ACC112 (cell line): ENCODE measurements around the gene KIF4B.
"Not testable (repeated sequence)": the region's sequence is repeated elsewhere in the genome, so short reads cannot be mapped to it uniquely, and the experiment has no call there.

ENCODE experiments used
- H2AFZ ChIP-seq: fragments of 200-600 bp; sonication (generic); one replicate; pipeline ENCODE4 v1.6.0; 2017; ENCODE audit warnings: antibody characterized with exemption, low read length; ENCODE audit not compliant: unreplicated experiment
- H3K27ac ChIP-seq: fragments of 200-600 bp; sonication (generic); 2 replicates; pipeline ENCODE4 v1.5.1; 2014; ENCODE audit warnings: low read depth, mild to moderate bottlenecking, antibody characterized with exemption, low read length, moderate library complexity
- H3K27me3 ChIP-seq: fragments of 200-600 bp; sonication (generic); 2 replicates; pipeline ENCODE4 v1.6.1; 2014; ENCODE audit warnings: mild to moderate bottlenecking, antibody characterized with exemption, low read length, moderate library complexity, mixed read lengths; ENCODE audit not compliant: insufficient read depth
- H3K36me3 ChIP-seq: fragments of 200-600 bp; sonication (generic); 2 replicates; pipeline ENCODE4 v1.6.1; 2016; ENCODE audit warnings: mild to moderate bottlenecking, antibody characterized with exemption, low read length, moderate library complexity, mixed read lengths; ENCODE audit not compliant: insufficient read depth
- H3K4me1 ChIP-seq: fragments of 200-600 bp; sonication (generic); one replicate; pipeline ENCODE4 v1.6.1; 2016; ENCODE audit warnings: low read length, mixed read lengths; ENCODE audit not compliant: insufficient read depth, unreplicated experiment, control insufficient read depth
- H3K4me3 ChIP-seq: fragments of 200-600 bp; sonication (generic); 2 replicates; pipeline ENCODE4 v1.5.1; 2014; ENCODE audit warnings: mild to moderate bottlenecking, low read depth, low read length
- H3K79me2 ChIP-seq: fragments of 200-600 bp; sonication (generic); one replicate; pipeline ENCODE4 v1.6.0; 2016; ENCODE audit warnings: low read length; ENCODE audit not compliant: control insufficient read depth, unreplicated experiment, insufficient read depth

KIF4B gene, protein sequence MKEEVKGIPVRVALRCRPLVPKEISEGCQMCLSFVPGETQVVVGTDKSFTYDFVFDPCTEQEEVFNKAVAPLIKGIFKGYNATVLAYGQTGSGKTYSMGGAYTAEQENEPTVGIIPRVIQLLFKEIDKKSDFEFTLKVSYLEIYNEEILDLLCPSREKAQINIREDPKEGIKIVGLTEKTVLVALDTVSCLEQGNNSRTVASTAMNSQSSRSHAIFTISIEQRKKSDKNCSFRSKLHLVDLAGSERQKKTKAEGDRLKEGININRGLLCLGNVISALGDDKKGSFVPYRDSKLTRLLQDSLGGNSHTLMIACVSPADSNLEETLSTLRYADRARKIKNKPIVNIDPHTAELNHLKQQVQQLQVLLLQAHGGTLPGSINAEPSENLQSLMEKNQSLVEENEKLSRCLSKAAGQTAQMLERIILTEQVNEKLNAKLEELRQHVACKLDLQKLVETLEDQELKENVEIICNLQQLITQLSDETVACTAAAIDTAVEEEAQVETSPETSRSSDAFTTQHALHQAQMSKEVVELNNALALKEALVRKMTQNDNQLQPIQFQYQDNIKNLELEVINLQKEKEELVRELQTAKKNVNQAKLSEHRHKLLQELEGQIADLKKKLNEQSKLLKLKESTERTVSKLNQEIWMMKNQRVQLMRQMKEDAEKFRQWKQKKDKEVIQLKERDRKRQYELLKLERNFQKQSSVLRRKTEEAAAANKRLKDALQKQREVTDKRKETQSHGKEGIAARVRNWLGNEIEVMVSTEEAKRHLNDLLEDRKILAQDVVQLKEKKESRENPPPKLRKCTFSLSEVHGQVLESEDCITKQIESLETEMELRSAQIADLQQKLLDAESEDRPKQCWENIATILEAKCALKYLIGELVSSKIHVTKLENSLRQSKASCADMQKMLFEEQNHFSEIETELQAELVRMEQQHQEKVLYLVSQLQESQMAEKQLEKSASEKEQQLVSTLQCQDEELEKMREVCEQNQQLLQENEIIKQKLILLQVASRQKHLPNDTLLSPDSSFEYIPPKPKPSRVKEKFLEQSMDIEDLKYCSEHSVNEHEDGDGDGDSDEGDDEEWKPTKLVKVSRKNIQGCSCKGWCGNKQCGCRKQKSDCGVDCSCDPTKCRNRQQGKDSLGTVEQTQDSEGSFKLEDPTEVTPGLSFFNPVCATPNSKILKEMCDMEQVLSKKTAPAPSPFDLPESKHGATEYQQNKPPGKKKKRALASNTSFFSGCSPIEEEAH

DNA sequence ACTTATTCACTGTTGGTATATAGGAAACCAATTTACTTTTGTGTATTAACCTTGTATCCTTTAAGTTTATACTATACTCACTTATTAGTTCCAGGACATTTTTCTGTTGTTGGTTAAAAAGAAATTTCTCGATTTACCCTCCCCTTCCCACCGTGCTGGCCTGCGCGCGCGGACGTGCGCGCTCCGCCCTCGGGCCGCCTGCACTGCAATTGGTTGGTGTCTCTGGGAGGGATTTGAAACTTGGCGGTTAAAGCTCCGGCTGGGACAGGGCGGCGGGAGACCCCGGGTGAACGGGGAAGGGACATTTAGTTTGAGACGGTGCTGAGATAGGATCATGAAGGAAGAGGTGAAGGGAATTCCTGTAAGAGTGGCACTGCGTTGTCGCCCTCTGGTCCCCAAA, at the start of gene KIF4B:
TSS of gene KIF4B (plus strand) at position 230 of the 400 bp plus-strand sequence. CDS start at position 335, 105 bp downstream.
- Histone ChIP-seq H3K27ac (no peak within 1 kb of the TSS), H3K4me1 (no peaks in the 10 kb centered on the region), H3K4me3 (no peak within 1 kb of the TSS), H3K36me3 (no peaks in the 10 kb centered on the region), H2AFZ (no peak within 1 kb of the TSS), H3K79me2 (no peaks in the 10 kb centered on the region), H3K27me3 (peaks cover 44% of the 10 kb centered on the region)

DNA sequence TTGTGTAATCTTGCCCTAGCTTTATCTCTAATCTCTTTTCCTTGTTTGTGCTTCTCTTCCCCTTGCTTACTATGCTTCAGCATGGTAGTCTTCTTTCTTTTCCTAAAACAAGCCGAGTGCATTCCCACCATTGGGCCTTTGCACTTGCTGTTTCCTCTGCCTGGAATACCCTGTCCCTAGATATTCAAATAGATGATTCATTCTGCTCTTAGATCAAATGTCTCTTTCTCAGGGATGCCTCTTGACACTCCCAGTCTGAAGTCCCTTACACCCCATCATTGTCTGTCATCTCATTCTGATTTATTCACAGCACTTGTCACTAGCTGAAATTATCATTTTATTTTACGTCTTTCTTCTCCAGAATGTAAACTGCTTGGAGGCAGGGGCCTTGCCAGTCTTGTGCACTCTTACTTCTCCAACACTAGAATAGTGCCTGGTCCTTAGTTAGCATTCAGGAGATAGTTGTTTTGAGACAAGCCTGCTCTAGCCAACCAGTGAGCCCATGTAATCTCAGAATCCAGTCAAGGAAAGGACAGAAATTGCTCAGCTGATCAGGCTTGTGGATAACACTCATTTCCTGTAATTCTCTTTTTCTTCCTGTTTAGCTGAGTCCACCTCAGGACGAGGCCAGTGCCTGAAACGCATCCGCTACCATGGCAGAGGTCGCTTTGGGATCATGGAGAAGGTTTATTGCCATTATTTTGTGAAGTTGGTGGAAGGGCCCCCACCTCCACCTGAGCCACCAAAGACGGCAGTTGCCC, 47.3 kb upstream of the KIF4B start:
- Histone ChIP-seq H3K4me1 (peaks cover 10% of the 10 kb centered on the region), H3K27me3 (no peaks in the 10 kb centered on the region), H2AFZ (no peak overlapping the region), H3K36me3 (peaks cover 7% of the 10 kb centered on the region), H3K4me3 (no peak overlapping the region), H3K79me2 (peaks cover 3% of the 10 kb centered on the region), H3K27ac (peak overlapping the region; percentile 33)

DNA sequence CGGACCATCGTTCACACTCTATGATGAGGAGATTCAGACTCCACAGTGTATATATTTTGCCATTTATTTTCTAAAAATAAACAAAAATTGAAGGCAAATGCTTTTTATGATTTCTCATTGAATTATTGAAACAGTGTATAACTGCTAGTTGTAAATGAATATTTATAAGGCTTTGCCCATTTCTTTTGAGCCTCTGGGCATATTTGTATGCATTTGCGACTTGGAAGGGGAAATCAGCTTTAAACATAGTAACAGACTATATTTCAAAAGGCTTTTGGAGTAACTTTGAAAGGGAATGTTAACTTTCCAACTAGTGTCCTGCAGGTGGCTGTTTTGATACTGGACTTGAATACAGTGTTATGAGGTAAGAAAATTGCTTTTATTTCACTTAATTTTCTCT, 46.7 kb upstream of the KIF4B start:
- no peak overlapping the region for H2AFZ ChIP-seq
- H3K4me3 ChIP-seq, result no peak overlapping the region
- H3K4me1 ChIP-seq, result peaks cover 10% of the 10 kb centered on the region
- H3K27me3 ChIP-seq, result no peaks in the 10 kb centered on the region
- no peak overlapping the region for H3K27ac ChIP-seq
- peaks cover 3% of the 10 kb centered on the region for H3K79me2 ChIP-seq
- peaks cover 3% of the 10 kb centered on the region for H3K36me3 ChIP-seq

DNA sequence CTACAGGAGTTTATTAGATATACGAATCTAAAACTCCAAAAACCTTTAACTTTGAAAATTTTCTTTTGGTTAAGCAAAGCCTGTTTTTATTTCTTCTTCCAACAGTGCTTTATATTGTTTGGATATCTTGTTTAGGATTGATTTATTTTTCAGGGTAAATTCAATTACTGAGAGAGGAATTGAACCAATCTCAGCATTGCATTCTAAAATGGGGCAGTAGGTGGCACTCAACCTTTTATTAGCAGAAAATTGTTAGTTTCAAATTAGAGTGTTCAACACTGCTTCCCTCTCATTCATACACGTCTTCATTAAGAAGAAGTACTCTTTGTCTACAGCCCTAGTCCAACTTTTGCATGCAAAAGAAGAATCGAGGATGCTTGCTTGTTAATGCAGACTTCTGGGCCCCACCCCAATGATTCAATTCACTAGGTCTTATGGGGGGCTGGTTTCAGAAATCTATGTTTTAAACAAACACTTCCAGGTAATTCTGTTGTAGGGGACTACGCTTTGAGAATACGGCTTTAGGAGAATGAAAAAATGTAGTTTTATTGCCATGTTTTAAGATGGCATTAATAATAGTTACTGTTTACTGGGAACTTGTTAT, 46.0 kb upstream of the KIF4B start:
- Histone ChIP-seq H3K27me3 (no peaks in the 10 kb centered on the region), H3K36me3 (peaks cover 3% of the 10 kb centered on the region; the same call in 1 of the 2 replicates), H2AFZ (no peak overlapping the region), H3K4me1 (peaks cover 7% of the 10 kb centered on the region), H3K79me2 (peaks cover 3% of the 10 kb centered on the region), H3K27ac (no peak overlapping the region), H3K4me3 (no peak overlapping the region)

DNA sequence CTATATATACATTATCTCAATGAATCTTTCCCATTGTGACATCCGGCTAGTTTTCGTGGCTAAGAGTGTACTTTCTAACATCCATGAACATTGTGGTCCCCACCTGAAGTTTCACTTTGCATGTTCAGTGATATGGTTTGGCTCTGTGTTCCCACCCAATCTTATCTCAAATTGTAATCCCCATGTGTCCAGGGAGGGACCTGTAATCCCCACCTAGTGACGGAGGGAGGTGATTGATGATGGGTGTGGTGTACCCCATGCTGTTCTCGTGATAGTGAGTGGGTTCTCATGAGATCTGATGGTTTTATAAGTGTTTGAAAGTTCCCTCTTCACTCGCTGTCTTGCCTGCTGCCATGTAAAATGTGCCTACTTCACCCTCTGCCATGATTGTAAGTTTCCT, 44.6 kb upstream of the KIF4B start:
- Histone ChIP-seq H2AFZ (no peak overlapping the region), H3K79me2 (peaks cover 1% of the 10 kb centered on the region), H3K4me1 (peaks cover 7% of the 10 kb centered on the region), H3K36me3 (peaks cover 3% of the 10 kb centered on the region; the same call in 1 of the 2 replicates), H3K27me3 (no peaks in the 10 kb centered on the region), H3K27ac (no peak overlapping the region), H3K4me3 (no peak overlapping the region)

DNA sequence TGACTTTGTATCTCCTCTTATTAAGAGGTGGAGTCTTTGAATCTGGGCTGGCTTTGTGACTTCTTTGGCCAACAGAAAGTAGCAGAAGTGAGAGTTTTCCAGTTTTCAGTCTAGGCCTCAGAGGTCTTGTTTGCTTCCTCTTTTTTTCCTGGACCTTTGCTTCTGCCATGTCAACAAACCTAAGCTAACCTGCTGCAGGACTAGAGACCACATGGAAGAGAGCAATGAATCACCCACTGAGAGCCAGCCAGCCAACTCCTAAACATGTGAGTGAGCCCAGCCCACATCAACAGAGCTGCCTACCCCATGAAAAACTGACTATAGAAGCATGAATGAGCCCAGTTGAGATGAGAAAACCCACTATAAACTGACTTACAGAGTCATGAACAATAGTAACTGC, 42.8 kb upstream of the KIF4B start:
- no peaks in the 10 kb centered on the region for H3K27me3 ChIP-seq
- peaks cover 3% of the 10 kb centered on the region; the same call in 1 of the 2 replicates for H3K36me3 ChIP-seq
- peaks cover 7% of the 10 kb centered on the region for H3K4me1 ChIP-seq
- no peaks in the 10 kb centered on the region for H3K79me2 ChIP-seq
- no peak overlapping the region for H2AFZ ChIP-seq
- no peak overlapping the region for H3K27ac ChIP-seq
- no peak overlapping the region for H3K4me3 ChIP-seq

DNA sequence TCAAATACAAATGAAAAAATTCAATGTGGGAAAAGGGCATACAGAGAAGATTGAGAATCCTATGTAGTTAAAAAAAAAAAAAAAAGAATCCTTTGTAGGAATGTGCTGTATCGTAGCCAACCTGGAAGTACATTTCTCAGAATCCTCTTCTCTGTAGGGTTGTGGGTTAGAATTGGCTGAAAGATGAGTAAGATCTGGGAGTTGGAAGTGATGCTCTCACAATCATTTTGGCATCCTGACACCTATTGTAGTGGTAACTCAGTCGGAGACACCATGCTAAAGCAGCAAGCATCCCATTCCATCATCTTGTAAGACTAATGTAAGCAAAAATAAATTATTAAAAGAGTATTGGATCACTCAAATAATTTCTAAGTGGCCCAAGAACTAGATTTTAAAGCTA, 42.1 kb upstream of the KIF4B start:
- Histone ChIP-seq H3K4me1 (peaks cover under 1% of the 10 kb centered on the region), H3K4me3 (no peak overlapping the region), H2AFZ (no peak overlapping the region), H3K27ac (no peak overlapping the region), H3K27me3 (no peaks in the 10 kb centered on the region), H3K79me2 (no peaks in the 10 kb centered on the region), H3K36me3 (peaks cover 3% of the 10 kb centered on the region; the same call in 1 of the 2 replicates)

DNA sequence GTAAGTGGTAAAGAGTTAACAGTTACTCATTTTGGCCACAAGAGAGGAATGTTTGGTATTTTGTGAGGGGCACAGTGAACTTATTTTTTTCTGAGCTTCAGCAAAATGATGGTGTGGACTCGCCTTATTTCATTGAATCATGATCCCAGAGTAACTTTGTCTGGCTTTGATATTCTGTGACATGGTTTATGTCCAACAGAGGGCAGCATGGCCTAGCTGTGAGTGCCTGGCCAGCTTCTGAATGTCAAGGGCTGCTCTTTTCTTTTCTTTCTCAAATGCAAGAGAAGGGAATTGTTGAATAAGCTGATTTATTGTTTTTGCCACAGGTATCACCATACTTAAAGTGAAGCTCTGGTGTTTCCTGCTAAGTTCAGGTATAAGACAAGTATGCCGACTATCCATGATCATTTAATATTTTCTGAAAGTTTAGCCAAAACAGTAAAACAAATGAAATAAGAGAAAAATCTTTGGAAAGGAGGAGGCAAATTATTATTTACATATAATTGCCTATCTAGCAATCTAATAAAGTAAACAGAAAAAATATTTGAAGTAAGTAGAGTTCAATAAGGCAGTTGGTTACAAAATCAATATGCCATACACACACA, 41.0 kb upstream of the KIF4B start:
- no peaks in the 10 kb centered on the region for H3K79me2 ChIP-seq
- no peak overlapping the region for H3K27ac ChIP-seq

DNA sequence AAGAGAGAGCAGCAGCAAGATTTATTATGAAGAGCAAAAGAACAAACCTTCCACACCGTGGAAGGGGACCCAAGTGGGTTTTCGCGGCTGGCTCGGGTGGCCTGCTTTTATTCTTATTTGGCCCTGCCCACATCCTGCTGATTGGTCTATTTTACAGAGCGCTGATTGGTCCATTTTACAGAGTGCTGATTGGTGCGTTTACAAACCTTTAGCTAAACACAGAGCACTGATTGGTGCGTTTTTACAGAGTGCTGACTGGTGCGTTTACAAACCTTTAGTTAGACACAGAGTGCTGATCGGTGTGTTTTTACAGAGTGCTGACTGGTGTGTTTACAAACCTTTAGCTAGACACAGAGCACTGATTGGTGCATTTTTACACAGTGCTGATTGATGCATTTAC, 37.5 kb upstream of the KIF4B start:
- not testable (repeated sequence) for H3K27me3 ChIP-seq, H3K36me3 ChIP-seq, H3K79me2 ChIP-seq, H2AFZ ChIP-seq, H3K4me3 ChIP-seq, H3K27ac ChIP-seq, H3K4me1 ChIP-seq

More for the DNA sequence above, 41.0 kb upstream of the KIF4B start:
- Histone ChIP-seq H3K36me3 (peaks cover 3% of the 10 kb centered on the region; the same call in 1 of the 2 replicates), H3K4me3 (no peak overlapping the region), H3K4me1 (no peaks in the 10 kb centered on the region), H3K27me3 (no peaks in the 10 kb centered on the region), H2AFZ (no peak overlapping the region)
